ENCODE measurements around the gene RHCG.

DNA sequence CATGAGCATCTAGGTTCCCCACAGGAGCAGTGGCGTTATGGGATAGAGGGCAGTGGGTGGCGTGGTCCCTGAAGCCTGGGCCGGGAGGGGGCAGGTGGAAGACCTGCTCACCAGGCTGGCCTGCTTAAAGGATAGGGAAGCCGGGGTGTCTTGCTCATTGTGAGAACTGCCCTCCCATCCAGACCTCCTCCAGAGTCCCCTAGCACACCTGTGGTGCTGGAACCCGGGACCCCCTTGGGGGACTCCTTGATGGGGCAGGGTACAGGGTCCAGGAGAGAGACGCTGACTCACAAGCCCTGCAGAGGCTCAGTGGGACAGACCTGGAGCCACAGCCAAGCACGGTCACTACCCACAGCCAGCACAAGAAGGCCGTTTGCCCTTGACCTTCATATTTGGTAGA is 2.8 kb upstream of the RHCG start:
- no peak for TF ChIP-seq CTCF (conservative IDR thresholded peaks at IDR 0.05)
- TF ChIP-seq ZFX (IDR thresholded peaks at IDR 0.05): no peak
